ENCODE results near the gene ZNF10. TPM values are rescaled to one million over a fixed set of nuclear protein-coding genes. Genes with fewer than 3 reads are reported as not detected.

The ZNF10 gene
- total RNA-seq: 10 to 100 TPM in 1 of 2 donors, 1 to 10 TPM in 1; 9.3 to 14.2 TPM

DNA sequence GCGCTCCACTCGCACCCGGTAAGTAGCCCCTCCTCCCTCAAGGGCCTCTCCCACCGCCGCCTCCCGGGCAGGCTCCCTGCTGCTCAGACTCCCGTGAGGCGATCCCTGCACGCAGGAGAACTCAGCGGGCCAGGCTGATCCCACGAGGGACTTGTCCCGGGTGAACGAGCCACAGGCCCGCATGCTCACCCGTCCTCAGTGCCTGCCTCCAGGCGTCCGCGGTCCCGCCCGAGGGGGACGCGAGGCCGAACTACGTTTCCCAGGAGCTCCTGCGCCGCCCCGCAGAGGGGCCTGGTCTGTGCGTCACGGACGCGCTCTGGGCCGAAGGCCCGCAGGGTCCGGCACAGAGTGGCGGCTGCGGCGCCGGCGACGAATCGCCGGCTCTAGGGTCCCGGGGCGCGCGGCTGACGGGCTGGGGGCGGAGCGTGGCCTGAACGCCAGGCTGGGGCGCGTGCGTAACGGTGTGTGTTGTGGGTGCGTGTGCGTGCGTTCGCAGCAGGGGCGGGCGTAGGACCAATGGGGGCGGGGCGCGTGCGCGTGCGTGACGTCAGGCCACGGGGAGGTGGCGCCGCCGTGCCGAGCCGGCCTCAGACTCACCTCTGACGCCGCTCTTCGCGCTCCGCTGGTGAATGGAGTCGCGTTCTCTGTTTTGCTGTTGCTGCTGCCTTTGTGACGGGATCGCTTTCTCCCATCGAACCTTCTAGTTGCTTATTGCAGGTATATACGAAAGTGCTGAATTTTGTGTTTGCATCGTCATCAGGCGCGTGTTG lies at the start of gene ZNF10, which contains the start of gene ZNF891:
TSS of gene ZNF10 (plus strand) at position 590 of the 770 bp plus-strand sequence. CDS start 13,866 bp downstream, outside the sequence.
TSS of gene ZNF891 (minus strand) at position 237 of the 770 bp plus-strand sequence. CDS start 8,356 bp downstream, outside the sequence.
- peaks cover 18 to 21% of the 10 kb centered on the region in 2 donors for H3K9me3 Mint-ChIP-seq
- ATAC-seq (replicated peaks in 1 of 2) (peak; percentile 94), DNase-seq (peak; percentile 99)
- peak within 1 kb of the TSS; percentile 98 for H3K27ac Mint-ChIP-seq
- H3K4me1 Mint-ChIP-seq (ENCODE audit: low read depth): peaks cover 17% of the 10 kb centered on the region
- H3K36me3 Mint-ChIP-seq (ENCODE audit: insufficient read depth in 2 of 2): peaks cover 38 to 68% of the 10 kb centered on the region in 2 donors
- no peaks in the 10 kb centered on the region for H3K27me3 Mint-ChIP-seq (ENCODE audit: low read depth)
- peak within 1 kb of the TSS; percentile 96 to 100 for H3K4me3 Mint-ChIP-seq

DNA sequence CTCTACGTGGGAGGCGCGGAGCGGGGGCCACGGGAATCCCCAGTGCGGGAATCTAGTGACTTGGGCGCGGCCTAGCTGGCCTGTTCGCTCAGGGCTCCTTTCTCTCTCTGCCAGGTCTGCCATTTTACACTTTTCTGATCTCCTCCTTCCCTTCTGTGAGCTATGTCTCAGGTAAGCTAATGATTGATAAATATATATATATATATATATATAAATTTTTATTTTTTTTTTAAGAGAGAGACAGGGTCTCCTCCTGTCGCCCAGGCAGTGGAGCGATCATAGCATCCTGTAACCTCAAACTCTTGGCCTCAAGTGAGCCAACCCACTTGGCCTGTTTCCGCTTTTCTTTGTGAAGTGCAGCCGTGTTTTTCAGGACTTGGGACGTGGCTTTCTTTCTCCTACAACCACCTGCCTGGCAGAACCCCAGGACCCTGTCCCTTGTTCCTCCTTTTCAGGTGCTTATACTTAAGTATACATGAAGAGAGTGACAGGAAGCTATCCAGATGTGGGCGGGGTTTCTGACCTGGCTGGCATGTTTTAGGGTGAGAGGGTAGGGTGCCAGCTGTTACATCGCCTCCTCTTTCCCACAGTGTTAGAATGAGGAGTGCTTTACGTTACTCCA lies 49.2 kb upstream of the ZNF10 start:
- Mint-ChIP-seq H3K4me3 (no peak overlapping the region), H3K27me3 (ENCODE audit: low read depth) (no peaks in the 10 kb centered on the region)
- peak; percentile 3 to 12 for DNase-seq

DNA sequence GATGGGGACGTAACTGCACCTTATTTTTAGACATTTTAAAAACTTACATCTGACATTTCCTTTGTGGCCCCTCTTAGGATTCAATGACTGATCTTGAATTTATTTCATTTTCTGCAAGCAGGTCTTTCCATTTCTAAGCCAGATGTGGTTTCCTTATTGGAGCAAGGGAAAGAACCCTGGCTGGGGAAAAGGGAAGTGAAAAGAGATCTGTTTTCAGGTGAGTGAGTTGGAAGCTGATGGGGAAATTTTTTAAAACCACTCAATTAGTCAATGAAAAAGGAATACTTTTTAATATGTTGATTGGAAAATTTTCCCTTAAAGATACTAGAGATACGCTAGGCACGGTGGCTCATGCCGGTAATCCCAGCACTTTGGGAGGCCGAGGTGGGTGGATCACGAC lies 47.1 kb upstream of the ZNF10 start:
- Mint-ChIP-seq H3K4me1 (ENCODE audit: low read depth) (peaks cover 10% of the 10 kb centered on the region), H3K27ac (no peak overlapping the region), H3K36me3 (ENCODE audit: insufficient read depth in 2 of 2) (peaks cover 41 to 69% of the 10 kb centered on the region in 2 donors), H3K4me3 (peak overlapping the region in 1 of 2 donors; percentile 32), H3K27me3 (ENCODE audit: low read depth) (no peaks in the 10 kb centered on the region), H3K9me3 (peaks cover 15 to 19% of the 10 kb centered on the region in 2 donors)
- no peak for ATAC-seq (replicated peaks in 1 of 2)
- DNase-seq: no peak

More for the DNA sequence above, 49.2 kb upstream of the ZNF10 start:
- no peak for ATAC-seq (replicated peaks in 1 of 2)
- Mint-ChIP-seq H3K4me1 (ENCODE audit: low read depth) (peaks cover 10% of the 10 kb centered on the region), H3K9me3 (peaks cover 18 to 25% of the 10 kb centered on the region in 2 donors), H3K36me3 (ENCODE audit: insufficient read depth in 2 of 2) (peaks cover 43 to 64% of the 10 kb centered on the region in 2 donors), H3K27ac (no peak overlapping the region)

DNA sequence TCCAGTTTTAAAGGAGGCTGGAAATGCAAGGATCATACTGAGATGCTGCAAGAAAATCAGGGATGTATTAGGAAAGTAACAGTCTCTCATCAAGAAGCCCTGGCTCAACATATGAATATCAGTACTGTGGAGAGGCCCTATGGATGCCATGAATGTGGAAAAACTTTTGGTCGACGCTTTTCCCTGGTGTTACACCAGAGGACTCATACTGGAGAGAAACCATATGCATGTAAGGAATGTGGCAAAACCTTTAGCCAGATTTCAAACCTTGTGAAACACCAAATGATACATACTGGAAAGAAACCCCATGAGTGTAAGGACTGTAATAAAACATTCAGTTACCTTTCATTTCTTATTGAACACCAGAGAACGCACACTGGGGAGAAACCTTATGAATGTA lies 24.8 kb upstream of the ZNF10 start:
- Mint-ChIP-seq H3K9me3 (peaks cover 20 to 33% of the 10 kb centered on the region in 2 donors), H3K4me1 (ENCODE audit: low read depth) (no peaks in the 10 kb centered on the region), H3K27ac (no peak overlapping the region), H3K27me3 (ENCODE audit: low read depth) (no peaks in the 10 kb centered on the region), H3K4me3 (no peak overlapping the region), H3K36me3 (ENCODE audit: insufficient read depth in 2 of 2) (peaks cover 52 to 91% of the 10 kb centered on the region in 2 donors)
- ATAC-seq (replicated peaks in 1 of 2) (no peak), DNase-seq (no peak)

DNA sequence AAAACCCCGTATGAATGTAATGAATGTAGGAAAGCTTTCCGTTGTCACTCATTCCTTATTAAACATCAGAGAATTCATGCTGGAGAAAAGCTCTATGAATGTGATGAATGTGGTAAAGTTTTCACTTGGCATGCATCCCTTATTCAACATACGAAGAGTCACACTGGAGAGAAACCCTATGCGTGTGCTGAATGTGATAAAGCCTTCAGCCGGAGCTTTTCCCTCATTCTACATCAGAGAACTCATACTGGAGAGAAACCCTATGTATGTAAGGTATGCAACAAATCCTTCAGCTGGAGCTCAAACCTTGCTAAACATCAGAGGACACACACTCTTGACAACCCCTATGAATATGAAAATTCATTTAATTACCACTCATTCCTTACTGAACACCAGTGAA lies 24.2 kb upstream of the ZNF10 start:
- Mint-ChIP-seq H3K9me3 (peaks cover 20 to 33% of the 10 kb centered on the region in 2 donors), H3K27ac (no peak overlapping the region), H3K27me3 (ENCODE audit: low read depth) (no peaks in the 10 kb centered on the region), H3K36me3 (ENCODE audit: insufficient read depth in 2 of 2) (peaks cover 52 to 92% of the 10 kb centered on the region in 2 donors), H3K4me1 (ENCODE audit: low read depth) (no peaks in the 10 kb centered on the region), H3K4me3 (no peak overlapping the region)
- DNase-seq: no peak
- no peak for ATAC-seq (replicated peaks in 1 of 2)

DNA sequence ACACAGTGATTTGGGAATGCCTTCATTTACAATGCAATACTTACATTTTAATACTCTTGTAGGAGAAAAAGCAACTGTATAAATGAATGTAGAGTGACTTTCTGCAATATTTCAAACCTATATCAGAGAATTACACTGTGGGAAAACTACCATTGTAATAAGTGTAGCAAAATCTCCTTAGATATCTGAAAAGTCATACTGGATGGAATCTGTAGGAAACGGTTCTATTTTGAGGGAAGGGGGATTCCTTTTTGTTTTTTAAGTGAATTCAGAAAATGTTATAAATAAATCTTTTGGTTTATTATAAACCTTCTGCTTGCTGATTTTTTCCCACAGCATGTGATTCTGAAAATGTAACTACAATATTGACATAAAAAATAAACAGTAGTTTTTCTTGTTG lies 23.3 kb upstream of the ZNF10 start:
- peaks cover 50 to 86% of the 10 kb centered on the region in 2 donors for H3K36me3 Mint-ChIP-seq (ENCODE audit: insufficient read depth in 2 of 2)
- H3K9me3 Mint-ChIP-seq: peaks cover 20 to 32% of the 10 kb centered on the region in 2 donors

DNA sequence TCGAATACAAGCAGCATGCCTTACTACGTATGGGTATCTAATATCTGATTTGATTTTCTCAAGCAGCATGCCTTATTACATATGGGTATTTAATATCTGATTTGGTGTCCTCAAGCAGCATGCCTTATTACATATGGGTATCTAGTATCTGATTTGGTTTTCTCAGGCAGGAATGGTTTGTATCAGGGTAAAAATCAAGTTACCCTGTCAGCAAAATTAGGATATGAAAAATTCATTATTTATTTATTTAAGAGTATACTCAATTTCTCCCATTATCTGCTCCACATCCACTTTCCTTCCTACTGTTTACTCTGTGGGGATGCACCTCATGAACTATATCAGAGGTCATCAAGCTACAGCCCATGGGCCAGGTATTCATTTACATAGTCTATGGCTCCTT lies 22.3 kb upstream of the ZNF10 start:
- Mint-ChIP-seq H3K27ac (no peak overlapping the region), H3K4me3 (no peak overlapping the region), H3K4me1 (ENCODE audit: low read depth) (no peaks in the 10 kb centered on the region), H3K27me3 (ENCODE audit: low read depth) (no peaks in the 10 kb centered on the region), H3K9me3 (peaks cover 20 to 29% of the 10 kb centered on the region in 2 donors), H3K36me3 (ENCODE audit: insufficient read depth in 2 of 2) (peaks cover 46 to 80% of the 10 kb centered on the region in 2 donors)
- ATAC-seq (replicated peaks in 1 of 2) (no peak), DNase-seq (no peak)

More for the DNA sequence above, 23.3 kb upstream of the ZNF10 start:
- DNase-seq (no peak), ATAC-seq (replicated peaks in 1 of 2) (no peak)
- no peak overlapping the region for H3K4me3 Mint-ChIP-seq
- no peaks in the 10 kb centered on the region for H3K27me3 Mint-ChIP-seq (ENCODE audit: low read depth)
- H3K4me1 Mint-ChIP-seq (ENCODE audit: low read depth): no peaks in the 10 kb centered on the region
- H3K27ac Mint-ChIP-seq: no peak overlapping the region

DNA sequence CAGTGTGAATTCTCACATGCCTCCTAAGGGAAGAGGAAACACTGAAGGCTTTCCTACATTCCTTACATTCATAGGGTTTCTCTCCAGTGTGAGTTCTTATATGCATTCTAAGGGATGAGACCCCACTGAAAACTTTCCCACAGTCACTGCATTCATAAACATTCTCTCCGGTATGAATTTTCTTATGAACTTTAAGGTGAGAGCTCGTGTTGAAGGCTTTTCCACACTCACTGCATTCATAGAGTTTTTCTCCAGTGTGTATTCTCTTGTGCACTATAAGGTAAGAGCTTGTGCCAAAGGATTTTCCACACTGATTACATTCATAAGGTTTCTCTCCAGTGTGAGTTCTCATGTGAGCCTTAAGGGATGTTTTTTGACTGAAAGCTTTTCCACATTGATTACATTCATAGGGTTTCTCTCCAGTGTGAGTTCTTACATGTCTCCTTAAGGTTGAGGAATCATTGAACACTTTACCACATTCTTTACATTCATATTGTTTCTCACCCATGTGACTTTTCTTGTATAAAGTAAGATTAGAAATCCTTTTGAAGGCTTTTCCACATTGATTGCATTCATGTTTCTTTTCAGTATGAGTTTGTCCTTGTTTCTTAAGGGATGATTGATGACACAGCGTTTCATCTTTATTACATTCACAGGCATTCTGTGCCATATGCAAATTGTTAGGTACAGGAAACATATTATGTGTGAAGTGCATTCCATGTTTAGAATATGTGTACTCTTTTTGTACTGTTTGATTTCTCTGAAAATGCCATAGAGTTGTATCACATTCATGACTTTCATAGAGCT lies 9.8 kb upstream of the ZNF10 start:
- H3K27ac Mint-ChIP-seq: no peak overlapping the region
- peaks cover 43 to 83% of the 10 kb centered on the region in 2 donors for H3K36me3 Mint-ChIP-seq (ENCODE audit: insufficient read depth in 2 of 2)
- H3K9me3 Mint-ChIP-seq: peaks cover 31 to 51% of the 10 kb centered on the region in 2 donors
- ATAC-seq (replicated peaks in 1 of 2) (no peak), DNase-seq (no peak)
- no peaks in the 10 kb centered on the region for H3K4me1 Mint-ChIP-seq (ENCODE audit: low read depth)
- H3K4me3 Mint-ChIP-seq: no peak overlapping the region
- no peaks in the 10 kb centered on the region for H3K27me3 Mint-ChIP-seq (ENCODE audit: low read depth)

DNA sequence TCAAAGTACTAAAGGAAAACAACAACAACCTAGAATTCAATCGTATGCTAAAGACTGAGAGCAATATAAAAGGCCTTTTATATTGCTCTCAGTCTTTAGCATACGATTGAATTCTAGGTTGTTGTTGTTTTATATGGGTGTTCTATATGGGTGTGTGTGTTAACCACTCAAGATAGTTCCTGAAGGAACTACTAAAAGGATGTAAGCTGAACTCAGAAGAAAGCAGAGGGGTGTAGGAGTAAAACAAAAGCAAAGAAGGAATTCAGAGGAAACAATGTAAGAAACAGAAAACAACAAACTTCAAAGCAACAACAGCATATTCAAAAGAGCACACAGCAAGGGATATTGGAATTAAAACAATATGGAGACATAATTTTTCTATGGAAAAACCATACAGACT lies 5.8 kb upstream of the ZNF10 start:
- H3K27me3 Mint-ChIP-seq (ENCODE audit: low read depth): no peaks in the 10 kb centered on the region
- DNase-seq (no peak), ATAC-seq (replicated peaks in 1 of 2) (no peak)
- H3K9me3 Mint-ChIP-seq: peaks cover 20 to 30% of the 10 kb centered on the region in 2 donors
- peaks cover 6% of the 10 kb centered on the region for H3K4me1 Mint-ChIP-seq (ENCODE audit: low read depth)
- H3K4me3 Mint-ChIP-seq: no peak overlapping the region
- peaks cover 35 to 83% of the 10 kb centered on the region in 2 donors for H3K36me3 Mint-ChIP-seq (ENCODE audit: insufficient read depth in 2 of 2)
- H3K27ac Mint-ChIP-seq: no peak overlapping the region

DNA sequence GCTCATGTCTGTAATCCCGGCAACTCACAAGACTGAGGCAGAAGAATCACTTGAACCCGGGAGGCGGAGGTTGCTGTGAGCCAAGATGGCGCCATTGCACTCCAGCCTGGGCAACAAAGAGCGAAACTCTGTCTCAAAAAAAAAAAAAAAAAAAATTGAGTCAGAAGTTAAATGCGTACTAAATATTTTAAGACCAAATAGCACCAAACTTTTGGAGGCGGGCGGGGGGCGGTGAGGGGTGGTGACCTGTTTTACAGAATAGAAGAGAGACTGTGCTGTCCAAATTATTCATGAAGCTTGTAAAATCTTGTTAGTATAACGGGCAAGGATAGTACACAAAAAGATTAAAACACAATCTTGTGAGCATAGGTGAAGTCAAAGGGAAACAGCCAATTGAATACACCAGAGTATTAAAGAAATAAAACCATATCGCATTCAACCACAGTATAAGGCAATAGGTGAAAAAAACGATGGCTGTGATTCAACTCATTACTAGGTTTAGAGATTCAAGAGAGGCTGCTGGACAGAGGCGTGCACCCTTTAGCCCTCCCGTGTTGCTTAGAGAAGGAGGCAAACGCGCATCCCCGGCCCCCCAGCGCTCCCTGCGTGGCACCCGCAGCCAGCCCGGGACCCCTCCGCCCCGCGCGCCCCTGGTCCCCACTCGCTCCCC lies 924 bp upstream of the ZNF10 start:
- peaks cover 17 to 19% of the 10 kb centered on the region in 2 donors for H3K9me3 Mint-ChIP-seq
- ATAC-seq (replicated peaks in 1 of 2) (peak in 1 of 2 donors; percentile 19), DNase-seq (peak in 1 of 2 donors; percentile 9)
- H3K27me3 Mint-ChIP-seq (ENCODE audit: low read depth): no peaks in the 10 kb centered on the region
- H3K4me1 Mint-ChIP-seq (ENCODE audit: low read depth): peaks cover 17% of the 10 kb centered on the region
- H3K27ac Mint-ChIP-seq: peak overlapping the region; percentile 90
- H3K4me3 Mint-ChIP-seq: peak overlapping the region; percentile 96 to 100
- peaks cover 36 to 68% of the 10 kb centered on the region in 2 donors for H3K36me3 Mint-ChIP-seq (ENCODE audit: insufficient read depth in 2 of 2)

DNA sequence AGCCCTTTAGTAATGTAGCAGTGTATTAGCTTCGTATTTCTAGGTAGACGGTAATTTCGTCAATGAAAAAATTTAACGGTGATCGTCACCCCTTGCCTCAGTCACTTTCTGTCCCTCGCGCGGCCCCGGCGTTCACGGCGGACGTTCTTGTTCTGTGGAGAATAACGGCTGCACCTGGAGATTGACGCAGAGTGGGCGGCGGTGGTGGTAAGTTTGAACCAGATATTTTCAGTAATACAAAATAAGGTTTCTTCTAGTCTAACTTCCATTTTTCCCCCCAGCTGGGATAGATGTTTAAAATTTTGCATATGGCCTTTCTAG lies 341 bp downstream of the ZNF10 start:
- Mint-ChIP-seq H3K4me3 (peak overlapping the region; percentile 96 to 100), H3K9me3 (peaks cover 21% of the 10 kb centered on the region in 2 donors), H3K36me3 (ENCODE audit: insufficient read depth in 2 of 2) (peaks cover 38 to 68% of the 10 kb centered on the region in 2 donors), H3K4me1 (ENCODE audit: low read depth) (peaks cover 17% of the 10 kb centered on the region), H3K27me3 (ENCODE audit: low read depth) (no peaks in the 10 kb centered on the region), H3K27ac (peak overlapping the region; percentile 98)
- peak; percentile 48 to 52 for DNase-seq
- ATAC-seq (replicated peaks in 1 of 2): peak; percentile 4 to 5

DNA sequence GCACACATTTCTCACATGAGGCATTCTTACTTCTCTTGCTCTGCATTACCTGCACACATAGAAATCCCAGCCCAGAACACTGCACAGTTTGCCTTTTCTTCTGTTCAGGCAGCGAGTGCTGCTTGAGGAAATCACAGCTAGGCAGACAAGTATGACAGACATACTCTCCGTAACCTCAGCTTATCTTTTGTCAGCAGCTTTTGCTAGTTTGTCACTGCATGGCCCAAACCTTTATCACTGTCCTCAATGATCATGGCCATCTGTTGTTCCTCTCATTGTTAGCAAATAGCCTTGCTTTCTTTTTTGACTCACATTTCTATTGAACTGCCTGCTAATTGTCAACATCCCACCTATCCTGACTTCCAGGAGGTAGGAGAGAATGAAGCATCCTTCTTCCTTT lies 5.3 kb downstream of the ZNF10 start:
- H3K27ac Mint-ChIP-seq: no peak overlapping the region
- no peak for ATAC-seq (replicated peaks in 1 of 2)
- H3K4me3 Mint-ChIP-seq: no peak overlapping the region
- peaks cover 11% of the 10 kb centered on the region for H3K4me1 Mint-ChIP-seq (ENCODE audit: low read depth)
- no peak for DNase-seq
- H3K9me3 Mint-ChIP-seq: peaks cover 38 to 39% of the 10 kb centered on the region in 2 donors
- no peaks in the 10 kb centered on the region for H3K27me3 Mint-ChIP-seq (ENCODE audit: low read depth)
- peaks cover 51 to 74% of the 10 kb centered on the region in 2 donors for H3K36me3 Mint-ChIP-seq (ENCODE audit: insufficient read depth in 2 of 2)
